NK-92 (cell line): ENCODE measurements around the gene WDR64.
"Not testable (repeated sequence)": the region's sequence is repeated elsewhere in the genome, so short reads cannot be mapped to it uniquely, and the experiment has no call there.

Experiments
- DNase-seq: peaks from one replicate; lab custom pipeline; 2025; ENCODE audit not compliant: unreplicated experiment; lab: John Stamatoyannopoulos, UW

Gene WDR64

DNA sequence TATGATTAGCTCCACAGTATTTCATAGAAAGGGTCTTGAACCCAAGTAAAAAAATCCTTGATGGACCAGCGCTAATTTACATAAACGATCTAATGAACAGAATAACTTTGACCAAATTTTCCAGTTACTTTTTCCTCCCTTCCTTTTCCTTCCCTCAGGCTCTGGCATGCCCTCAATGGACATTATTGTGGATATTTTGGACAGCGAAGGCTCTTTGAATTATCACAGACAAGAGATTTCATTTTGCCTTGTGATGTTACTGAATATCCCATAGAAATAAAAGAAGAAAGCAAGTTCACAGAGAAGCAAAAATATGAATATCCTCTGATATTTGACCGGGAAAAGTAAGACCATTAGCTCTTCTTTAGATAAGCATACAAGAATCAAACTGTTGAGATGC is 135.6 kb downstream of the WDR64 start:
- no peak for DNase-seq

DNA sequence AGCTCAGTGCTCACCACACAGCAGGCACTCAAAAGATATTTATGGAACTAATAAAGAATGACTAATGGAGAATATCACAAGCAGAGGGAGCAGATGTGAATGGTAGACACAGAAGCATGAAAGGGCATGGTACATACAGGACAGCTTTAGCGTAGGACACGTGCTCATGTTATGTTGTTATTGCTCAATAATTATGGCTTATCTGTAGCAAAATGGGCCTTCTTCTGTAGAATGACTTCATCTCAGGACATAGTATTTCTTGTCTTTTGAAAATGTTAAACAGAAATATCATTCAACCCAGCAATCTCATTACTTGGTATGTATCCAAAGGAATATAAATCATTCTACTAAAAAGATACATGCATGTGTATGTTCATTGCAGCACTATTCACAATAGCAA is 137.0 kb downstream of the WDR64 start:
- DNase-seq = no peak

DNA sequence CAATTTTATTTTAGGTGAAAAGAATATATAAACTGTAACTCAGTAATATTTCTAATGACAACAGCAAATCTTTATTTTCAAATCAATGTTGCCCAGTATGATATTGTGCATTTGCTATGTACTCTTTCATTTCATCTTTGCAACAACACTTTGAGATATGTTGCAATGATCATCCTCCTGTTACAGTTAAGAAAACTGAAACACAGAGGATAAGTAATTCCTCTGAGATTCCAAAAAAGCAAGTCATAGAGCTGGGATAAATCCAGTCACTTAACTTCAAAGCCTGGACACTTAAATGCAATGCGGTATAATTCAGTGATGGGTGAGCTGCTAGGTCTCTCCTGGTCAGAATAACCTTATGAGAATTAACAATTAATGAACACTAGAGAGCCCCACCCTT is 147.3 kb downstream of the WDR64 start:
- DNase-seq = no peak

DNA sequence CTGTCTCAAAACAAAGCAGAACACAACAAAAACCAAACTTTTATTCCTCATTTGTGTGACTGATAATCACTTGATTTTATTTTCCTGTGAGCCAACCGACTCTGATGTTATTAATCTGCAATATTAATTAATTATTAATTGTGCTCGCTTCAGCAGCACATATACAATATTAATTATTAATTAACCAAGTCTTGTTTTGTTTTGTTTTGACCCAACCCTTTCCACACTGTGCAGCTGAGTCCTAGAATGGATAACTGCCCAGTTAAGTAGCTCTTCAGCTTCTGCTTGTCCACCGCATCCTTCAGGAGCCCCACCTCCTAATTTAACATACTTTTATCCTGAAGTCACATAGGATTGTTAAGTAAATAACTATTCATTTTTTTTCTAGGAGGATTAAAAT is 148.6 kb downstream of the WDR64 start:
- no peak for DNase-seq

DNA sequence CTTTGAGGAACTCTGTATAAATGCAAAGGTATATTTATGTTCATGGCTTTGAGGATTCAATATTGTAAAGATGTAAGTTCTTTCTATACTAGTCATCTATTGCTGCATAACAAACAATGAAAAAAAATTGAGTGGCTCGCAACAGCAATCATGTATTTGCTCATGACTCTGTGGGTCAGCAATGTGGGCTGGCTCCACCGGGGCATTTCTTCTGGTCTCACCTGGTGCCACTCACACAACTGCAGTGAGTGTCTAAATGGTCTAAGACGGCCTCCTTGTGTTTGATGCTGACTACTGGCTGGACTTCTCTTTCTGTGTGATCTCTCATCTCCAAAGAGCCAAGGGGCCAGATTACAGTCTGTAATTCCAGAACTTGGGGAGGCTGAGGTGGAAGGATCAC is 150.8 kb downstream of the WDR64 start:
- no peak for DNase-seq

DNA sequence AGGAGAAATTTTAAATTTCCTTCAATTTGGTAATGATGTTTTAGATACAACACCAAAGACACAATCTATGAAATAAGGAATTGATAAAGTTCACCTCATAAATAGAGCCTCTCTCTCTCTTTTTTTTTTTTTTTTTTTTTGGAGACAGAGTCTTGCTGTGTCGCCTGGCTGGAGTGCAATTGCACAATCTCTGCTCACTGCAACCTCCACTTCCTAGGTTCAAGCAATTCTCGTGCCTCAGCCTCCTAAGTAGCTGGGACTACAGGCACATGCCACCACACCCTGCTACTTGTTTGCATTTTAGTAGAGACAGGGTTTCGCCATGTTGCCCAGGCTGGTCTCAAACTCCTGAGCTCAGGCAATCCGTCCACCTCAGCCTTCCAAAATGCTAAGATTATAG is 152.6 kb downstream of the WDR64 start:
- not testable (repeated sequence) for DNase-seq

DNA sequence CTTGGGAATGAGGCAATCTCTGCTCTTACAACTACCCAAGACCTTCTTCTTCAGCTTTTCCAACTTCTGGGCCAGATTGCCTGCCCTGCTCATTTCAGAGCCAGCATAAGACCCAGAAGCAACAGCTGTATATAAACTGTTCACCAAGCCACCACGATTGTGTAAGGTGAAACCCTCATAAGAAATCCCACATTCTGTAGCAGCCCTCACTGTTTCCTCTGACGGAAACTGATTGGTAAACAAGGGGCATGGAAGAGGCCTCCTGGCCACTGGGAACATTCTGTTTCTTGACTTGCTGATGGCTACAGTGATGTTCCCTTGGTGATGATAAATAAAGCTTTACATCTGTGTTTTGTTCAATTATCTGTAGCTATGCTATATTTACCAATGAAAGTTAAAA is 156.2 kb downstream of the WDR64 start:
- no peak for DNase-seq

DNA sequence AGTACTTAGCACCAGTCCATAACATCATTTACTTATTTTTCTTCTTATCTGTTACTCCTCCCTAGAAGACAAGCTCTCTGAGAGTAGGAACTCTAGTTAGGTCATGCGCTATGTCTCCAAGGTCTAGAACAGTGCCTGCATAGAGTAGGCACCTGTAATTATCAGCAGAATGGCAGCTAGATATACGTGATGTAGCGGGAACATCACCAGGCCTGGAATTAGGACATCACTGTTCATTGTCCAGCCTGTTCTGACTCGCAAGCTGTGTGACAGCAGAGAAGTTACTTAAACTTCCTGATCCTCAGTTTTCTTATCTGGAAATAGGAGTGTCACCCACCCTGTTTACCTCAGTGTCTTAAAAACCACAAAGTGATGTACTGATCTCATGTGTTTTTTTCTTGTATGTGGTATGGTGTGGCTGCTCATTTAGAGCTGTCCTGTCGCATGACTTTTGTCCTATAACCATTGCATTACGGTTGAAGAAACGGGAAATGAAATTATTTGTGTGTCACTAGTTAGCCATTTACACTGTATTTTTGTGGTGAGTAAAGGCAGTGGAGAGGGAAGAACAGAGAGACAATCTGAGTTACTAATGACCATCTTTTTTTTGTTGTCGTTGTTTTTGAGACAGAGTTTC is 158.8 kb downstream of the WDR64 start:
- no peak for DNase-seq

DNA sequence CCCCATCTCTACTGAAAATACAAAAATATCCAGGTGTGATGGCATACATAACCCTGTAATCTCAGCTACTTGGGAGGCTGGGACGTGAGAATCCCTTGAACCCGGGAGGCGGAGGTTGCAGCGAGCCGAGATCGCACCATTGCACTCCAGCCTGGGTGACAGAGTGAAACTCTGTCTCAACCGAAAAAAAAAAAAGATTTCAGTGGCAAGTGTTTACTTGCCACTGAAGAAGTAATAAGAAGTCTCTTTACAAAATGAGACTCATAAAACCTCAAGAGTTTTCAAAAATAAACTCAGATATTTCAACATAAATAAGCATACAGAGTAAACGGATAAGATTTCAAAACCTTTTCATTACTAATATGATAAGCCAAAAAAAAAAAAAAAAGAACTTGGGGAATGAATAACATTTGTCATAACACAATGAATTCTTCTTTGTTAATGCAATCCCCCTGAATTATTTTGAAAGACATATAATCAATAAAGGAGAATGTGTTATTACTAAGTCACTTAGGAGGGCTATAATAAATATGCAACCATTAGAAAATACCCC is 161.8 kb downstream of the WDR64 start:
- no peak for DNase-seq

DNA sequence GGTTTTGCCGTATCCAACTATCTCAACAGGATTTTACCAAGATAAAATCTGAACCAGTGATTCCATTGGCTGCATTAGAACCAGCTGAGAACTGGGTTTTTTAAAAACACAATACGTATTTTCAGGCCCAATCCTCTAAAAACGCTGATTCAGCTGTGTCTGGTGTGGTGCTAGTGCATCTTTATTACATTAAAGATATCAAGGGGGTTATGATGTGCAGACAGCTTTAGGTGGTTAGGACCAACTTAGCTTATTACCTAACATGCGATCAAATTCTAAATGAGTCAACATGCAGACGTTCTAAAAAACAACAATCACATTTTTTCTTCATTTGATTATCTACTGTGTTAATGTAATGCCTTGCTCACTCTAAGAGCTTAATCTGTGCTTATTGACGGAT is 163.9 kb downstream of the WDR64 start:
- no peak for DNase-seq

DNA sequence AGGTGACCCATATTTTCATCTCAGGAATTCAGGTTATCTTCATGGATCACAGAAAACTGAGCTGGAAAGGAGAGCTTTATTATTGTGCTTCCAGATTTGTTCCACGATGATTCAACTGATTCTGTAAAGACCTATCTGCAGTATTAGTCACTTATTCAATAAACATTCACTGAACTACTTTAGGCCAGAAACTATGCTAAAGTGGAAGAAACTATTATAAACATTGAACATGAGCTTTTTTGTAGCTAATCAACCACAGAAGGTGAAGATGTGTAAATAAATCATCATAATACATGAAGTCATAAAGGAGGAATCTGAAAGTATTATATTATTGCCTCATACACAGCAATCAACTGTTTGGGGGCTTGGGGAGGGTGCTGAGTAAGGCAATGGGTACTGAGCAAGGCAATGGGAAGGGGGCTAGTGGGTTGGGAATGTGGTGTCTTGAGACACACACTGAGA is 165.3 kb downstream of the WDR64 start:
- DNase-seq = no peak

DNA sequence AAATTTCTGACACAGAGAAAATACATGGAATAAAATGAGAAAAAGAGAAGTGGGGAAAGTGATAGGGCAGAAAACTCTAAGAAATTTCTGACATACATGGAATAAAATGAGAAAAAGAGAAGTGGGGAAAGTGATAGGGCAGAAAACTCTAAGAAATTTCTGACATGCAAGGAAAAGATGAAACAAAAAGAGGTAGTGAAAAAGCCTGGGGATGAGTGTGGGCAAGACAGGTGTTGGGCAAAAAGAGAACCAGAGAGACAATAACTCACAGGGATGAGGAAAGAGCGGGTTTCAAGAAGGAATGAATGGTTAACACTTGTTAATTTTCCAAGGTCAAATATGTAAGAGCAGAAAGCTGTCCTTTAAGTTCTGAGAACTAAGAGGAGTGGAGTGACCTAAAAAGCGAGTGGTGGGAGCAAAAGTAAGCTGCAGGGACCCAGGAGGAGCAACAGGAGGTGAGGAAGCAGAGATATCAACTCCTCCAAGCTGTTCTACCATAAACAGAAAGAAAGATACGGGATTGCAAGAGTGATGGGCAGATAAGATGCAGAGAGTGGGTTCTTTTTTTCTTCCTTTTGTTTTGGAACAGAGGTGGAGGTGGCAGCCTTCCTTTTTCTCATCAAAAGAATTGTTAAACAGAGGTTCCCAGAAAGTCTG is 166.0 kb downstream of the WDR64 start:
- DNase-seq = no peak

DNA sequence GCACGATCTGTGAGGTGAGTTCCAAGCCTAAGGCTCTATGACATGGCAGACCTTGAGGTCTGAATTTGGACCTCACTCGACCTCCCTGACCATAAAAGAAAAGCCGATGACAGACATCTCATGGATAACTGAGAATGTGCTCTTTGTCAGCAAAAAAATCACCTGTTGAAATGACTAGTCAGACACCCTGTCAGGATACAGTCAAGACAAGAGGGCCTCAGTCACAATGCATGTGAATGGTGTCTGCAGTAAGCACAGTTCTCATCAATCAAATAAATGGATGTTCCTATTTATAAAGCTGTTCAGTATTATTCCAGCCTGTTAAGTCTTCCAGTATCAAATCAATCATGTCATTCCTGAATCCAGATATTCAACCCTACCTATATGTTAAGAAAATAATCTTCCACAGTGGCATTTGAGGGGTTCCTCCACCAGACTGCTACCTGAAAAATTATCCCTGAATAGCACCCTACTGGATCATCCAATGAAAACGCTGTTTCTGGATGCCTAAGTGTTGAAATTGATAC is 167.3 kb downstream of the WDR64 start:
- DNase-seq = no peak

DNA sequence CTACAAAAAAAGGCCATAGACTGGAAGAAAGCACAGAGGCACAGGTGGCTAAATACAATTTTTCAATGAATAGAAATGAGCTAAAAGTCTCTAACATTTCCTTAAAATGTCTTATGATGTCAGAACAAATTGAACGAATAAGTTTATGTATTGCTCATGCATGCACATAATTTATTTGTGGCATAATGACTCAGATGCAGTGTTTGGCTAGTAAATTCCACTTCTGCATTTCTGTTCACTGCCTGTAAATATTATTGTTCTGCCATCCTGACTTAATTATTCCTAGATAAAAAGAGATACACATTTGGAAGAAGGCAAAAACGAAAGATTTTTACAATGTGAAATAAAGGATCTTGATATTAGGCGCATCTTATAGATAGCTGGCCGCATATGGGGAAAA is 169.3 kb downstream of the WDR64 start:
- DNase-seq = no peak

DNA sequence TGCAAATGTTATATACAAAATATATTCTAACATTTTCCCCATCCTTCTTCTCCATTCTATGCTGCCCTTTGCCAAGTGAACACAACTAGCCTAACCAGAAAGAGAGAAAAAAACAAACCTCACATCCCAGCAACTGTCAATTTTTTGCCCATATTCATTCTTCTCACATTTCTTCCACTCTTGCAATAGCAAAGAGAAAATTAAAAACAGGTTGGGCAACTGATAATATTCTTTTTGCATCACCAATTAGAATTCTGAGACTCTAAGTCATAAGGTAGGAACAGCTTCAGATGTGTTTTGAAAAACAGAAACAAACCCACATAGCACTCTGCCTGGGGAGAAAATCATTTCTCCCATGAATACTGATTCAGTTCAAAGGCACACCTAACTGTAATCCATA is 170.8 kb downstream of the WDR64 start:
- DNase-seq = no peak

DNA sequence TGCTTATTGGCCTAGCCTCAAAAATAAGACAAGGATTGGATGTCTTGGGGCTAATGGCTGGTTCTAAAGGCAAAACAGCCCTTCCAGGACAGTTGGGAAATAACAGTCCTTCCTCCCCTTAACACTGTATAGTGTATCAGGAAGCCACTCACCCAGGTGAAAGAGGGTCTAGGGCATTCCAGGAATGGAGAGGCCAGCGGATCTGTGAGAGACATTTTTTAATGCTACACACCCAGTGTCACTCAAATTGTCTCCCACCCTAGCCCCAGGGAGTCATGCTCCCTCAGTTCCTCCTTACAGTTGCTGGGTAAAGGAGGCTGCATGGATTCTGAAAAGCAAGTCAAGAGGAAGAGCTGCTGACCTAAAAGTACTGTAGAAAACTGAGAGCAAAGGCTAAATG is 171.8 kb downstream of the WDR64 start:
- DNase-seq = no peak

DNA sequence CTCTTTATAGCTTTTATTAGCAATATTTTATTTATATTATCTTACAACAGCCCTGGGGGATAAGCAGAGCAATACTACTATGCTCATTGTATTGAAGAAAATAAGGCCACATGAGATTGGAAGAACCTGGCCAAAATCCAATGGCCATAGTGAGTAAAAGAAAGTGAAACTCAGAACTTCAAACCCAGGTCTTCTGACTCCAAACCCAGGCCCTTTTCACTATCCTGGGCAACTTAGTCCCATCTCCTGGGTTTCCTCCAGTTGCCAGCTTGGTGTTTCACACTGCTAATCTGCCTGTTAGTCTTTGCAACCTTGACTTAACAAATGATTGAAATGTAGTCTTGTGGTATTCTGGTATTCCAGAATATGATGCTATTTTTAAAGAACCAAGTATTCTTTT is 173.5 kb downstream of the WDR64 start:
- no peak for DNase-seq

DNA sequence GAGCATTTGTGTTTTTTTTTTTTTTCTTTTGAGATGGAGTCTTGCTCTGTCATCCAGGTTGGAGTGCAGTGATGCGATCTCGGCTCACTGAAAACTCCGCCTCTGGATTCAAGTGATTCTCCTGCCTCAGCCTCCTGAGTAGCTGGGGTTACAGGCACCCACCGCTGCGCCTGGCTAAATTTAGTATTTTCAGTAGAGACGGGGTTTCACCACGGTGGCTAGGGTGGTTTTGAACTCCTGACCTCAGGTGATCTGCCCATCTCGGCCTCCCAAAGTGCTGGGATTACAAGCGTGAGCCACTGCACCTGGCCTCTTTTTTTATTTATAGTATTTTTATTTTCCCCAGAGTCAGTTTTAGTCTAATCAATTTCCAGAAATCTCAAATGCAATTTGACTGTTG is 174.5 kb downstream of the WDR64 start:
- not testable (repeated sequence) for DNase-seq

DNA sequence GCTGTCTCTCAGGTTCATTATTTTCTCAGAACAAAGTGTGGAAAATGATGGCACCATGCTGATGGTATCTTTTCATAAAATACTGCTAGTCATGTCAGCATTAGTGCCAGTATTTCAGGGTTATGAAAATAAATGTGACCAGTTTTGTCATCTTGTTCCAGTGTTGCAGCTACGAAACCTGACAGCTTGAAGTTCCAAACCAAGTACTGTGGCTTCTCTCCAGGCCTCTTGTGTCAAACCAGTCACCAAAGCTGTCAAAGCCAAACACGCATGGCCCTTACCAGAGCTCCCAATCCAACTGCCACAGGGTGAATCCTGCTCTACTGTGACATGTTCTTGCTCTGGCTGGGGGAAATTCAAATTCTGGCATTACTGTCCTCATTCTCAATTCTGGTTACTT is 175.2 kb downstream of the WDR64 start:
- no peak for DNase-seq

DNA sequence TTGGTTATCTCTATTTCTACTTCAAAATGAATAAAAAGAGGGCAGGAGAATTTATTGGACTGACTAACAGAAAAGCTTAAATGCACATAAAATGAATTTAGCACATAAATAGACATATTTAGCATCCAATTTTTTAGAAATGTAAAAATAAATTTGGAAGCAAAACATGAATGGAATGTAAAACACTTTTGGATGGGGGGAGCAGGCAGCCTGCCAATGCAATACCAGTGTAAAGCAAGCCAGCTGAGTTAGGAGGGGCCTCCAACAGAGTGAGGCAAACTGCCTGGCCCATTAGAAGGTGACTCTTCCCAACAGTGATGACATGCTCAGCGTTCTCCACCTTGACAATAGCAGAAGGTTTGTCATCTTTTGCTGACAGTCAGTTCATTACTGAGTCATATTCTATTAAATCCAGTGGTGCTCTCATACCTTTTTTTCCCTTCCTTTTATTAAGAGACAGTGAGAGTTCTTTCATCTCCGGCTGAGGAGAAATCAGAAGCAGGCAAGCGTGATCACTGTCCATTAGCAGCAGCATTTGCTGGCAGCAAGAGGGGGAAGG is 176.5 kb downstream of the WDR64 start:
- DNase-seq = no peak

DNA sequence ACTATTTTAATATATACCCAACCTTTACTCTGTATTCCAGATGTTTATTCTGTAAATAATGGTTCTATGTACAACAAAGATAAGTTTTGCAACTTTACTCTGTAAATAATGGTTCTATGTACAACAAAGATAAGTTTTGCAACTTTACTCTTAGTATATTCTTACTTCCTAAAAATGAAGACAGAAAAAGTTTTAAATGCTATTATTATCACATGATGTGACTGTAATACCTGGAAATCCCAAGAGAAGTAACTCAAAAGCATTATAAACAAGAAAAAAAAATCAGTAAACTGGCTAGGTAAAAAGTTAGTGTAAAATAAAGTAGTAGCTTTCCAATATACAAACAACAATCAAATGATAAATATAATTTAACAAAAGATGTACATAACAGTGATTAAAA is 177.4 kb downstream of the WDR64 start:
- no peak for DNase-seq

DNA sequence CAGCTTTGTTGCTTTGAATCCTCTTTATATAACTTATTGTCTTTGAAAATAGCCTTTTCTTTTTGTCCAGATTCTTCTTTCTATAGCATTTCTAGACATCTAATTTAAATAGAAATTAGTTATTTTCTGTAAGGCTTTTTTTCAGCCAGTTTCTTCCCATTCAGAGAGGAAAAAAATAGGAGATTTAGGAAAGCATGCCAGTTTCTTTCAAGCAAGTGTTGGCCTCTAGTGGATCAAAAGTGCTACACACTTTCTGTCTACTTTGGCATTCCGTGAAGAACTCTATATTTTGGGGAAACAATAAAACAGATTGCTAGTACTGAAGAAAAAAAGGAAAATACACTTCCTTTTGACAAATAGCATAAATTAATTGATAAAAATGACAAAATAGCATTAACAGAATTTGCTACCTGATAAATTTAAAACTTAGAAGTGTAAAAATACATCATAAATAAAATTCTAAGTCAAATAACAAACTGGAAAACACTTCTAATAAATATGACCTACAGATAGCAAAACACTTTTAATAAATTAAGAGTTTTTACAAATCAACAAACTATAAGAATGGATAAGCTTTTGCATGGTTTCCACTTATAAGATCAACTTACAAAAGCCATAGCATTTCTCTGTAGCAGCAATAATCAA is 182.8 kb downstream of the WDR64 start:
- no peak for DNase-seq
